ENCODE data around the gene GNMT.
"Not testable (repeated sequence)": the region's sequence is repeated elsewhere in the genome, so short reads cannot be mapped to it uniquely, and the experiment has no call there.

Gene GNMT

DNA sequence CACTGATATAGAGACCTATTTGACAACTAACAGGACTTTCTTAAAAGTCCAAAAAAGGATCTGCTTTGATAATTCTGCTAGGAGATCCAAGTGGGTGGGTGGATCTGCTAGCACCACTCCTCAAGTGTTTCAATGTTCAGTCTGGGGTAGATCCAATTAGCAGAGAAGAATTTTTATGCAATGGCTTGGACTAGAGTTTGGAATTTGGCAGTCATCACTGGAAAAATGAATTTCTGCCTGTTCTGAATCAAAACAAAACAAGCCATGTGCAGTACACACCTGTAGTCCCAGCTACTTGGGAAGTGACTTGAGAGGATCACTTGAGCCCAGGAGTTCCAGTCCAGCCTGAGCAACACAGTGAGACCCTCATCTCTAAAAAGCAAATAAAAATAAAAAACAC is 12.6 kb upstream of the GNMT start:
- TF ChIP-seq, protein P1, sequence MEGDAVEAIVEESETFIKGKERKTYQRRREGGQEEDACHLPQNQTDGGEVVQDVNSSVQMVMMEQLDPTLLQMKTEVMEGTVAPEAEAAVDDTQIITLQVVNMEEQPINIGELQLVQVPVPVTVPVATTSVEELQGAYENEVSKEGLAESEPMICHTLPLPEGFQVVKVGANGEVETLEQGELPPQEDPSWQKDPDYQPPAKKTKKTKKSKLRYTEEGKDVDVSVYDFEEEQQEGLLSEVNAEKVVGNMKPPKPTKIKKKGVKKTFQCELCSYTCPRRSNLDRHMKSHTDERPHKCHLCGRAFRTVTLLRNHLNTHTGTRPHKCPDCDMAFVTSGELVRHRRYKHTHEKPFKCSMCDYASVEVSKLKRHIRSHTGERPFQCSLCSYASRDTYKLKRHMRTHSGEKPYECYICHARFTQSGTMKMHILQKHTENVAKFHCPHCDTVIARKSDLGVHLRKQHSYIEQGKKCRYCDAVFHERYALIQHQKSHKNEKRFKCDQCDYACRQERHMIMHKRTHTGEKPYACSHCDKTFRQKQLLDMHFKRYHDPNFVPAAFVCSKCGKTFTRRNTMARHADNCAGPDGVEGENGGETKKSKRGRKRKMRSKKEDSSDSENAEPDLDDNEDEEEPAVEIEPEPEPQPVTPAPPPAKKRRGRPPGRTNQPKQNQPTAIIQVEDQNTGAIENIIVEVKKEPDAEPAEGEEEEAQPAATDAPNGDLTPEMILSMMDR (IDR thresholded peaks at IDR 0.05) = no peak

DNA sequence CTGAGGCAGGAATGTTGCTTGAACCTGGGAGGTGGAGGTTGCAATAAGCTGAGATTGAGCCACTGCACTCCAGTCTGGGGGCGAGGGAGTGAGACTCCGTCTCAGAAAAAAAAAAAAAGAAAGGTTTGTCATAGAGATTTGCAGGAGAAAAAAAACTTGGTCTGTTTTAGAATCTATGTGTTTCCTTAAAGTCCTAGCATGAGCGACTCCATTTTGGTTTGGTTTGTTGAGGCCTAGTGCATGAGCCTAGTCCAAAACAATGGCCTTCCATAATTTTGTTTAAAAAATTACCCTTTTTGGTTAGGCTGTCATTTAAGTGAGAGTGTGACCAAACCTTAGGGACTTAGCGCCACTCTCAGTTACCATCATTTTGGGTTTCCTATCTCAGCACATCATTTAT is 8.2 kb upstream of the GNMT start:
- Histone ChIP-seq H3K27ac (no peak overlapping the region), H3K4me1 (ENCODE audit: control insufficient read depth in 1 of 2, insufficient read depth in 1 of 2, low read depth in 1 of 2, low read length in 1 of 2) (no peaks in the 10 kb centered on the region), H3K36me3 (peaks cover 19% of the 10 kb centered on the region), H3K4me3 (ENCODE audit: low read depth in 1 of 2, low read length in 1 of 2) (no peak overlapping the region), H3K27me3 (no peaks in the 10 kb centered on the region), H3K9me3 (no peaks in the 10 kb centered on the region)
- TF ChIP-seq, protein P1 (IDR thresholded peaks at IDR 0.05) = no peak

More for the DNA sequence above, 12.6 kb upstream of the GNMT start:
- peaks cover 61% of the 10 kb centered on the region for H3K36me3 ChIP-seq
- no peaks in the 10 kb centered on the region for H3K4me1 ChIP-seq (ENCODE audit: control insufficient read depth in 1 of 2, insufficient read depth in 1 of 2, low read depth in 1 of 2, low read length in 1 of 2)
- no peaks in the 10 kb centered on the region for H3K9me3 ChIP-seq
- H3K27ac ChIP-seq = peak overlapping the region; percentile 13
- no peak overlapping the region for H3K4me3 ChIP-seq (ENCODE audit: low read depth in 1 of 2, low read length in 1 of 2)
- H3K27me3 ChIP-seq = no peaks in the 10 kb centered on the region

DNA sequence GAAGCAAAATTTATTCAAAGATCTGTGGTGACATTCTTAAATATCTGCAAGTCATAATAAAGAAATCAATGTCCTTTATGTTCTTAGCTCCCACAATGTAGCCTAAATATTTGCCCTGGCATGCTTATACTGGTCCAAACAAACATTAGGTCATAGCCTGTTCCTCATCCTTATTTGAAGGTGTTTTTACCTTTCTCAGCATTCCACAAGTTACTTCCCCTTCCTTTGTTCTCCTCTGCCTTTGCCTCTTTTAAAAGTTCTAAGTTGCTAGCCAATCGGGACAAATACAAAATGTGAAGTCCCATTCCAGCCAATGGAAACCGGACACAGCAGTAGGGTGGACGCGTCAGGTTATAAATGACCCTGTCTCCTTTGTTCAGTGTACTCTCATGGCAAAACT is 6.1 kb upstream of the GNMT start:
- not testable (repeated sequence) for H3K9me3 ChIP-seq; H3K27me3 ChIP-seq; H3K4me3 ChIP-seq (ENCODE audit: low read depth in 1 of 2, low read length in 1 of 2); H3K27ac ChIP-seq; H3K36me3 ChIP-seq; H3K4me1 ChIP-seq (ENCODE audit: control insufficient read depth in 1 of 2, insufficient read depth in 1 of 2, low read depth in 1 of 2, low read length in 1 of 2)

DNA sequence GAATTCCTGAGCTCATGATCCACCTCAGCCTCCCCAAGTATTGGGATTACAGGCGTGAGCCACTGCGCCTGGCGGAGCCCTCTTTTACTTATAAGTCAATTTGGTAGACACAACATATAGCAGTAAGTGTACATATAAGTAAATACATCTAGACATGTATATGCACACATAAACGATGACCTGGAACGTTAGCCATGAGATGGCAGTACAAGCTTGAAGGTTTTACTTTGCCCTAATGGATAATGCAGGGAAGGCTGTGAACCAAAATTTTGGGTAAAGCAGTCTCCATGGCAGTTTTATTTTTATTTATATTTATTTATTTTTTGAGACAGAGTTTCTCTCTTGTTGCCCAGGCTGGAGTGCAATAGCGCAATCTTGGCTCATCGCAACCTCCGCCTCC is 2.4 kb upstream of the GNMT start:
- TF ChIP-seq, protein P1 (IDR thresholded peaks at IDR 0.05) = no peak
- Histone ChIP-seq H3K27me3 (peaks cover 35% of the 10 kb centered on the region), H3K27ac (no peak overlapping the region), H3K4me1 (ENCODE audit: control insufficient read depth in 1 of 2, insufficient read depth in 1 of 2, low read depth in 1 of 2, low read length in 1 of 2) (peaks cover 14% of the 10 kb centered on the region in 2 experiments), H3K9me3 (no peaks in the 10 kb centered on the region), H3K4me3 (ENCODE audit: low read depth in 1 of 2, low read length in 1 of 2) (no peak overlapping the region), H3K36me3 (peaks cover 15% of the 10 kb centered on the region)

DNA sequence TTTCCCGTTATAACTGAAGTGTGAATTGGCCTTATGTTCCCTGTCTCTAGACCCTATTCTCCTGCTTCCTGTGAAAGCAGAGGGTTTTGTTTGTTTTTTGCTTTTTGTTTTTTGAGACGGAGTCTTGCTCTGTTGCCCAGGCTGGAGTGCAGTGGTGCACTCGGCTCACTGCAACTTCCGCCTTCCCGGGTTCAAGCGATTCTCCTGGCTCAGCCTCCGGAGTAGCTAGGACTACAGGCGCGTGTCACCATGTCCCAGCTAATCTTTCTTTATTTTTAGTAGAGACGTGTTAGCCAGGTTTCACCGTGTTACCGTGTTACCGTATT is 674 bp upstream of the GNMT start:
- no peaks in the 10 kb centered on the region for H3K9me3 ChIP-seq
- H3K27me3 ChIP-seq = peaks cover 35% of the 10 kb centered on the region
- H3K4me3 ChIP-seq (ENCODE audit: low read depth in 1 of 2, low read length in 1 of 2) = peak overlapping the region; percentile 51 to 63
- TF ChIP-seq, protein P1 (IDR thresholded peaks at IDR 0.05) = no peak
- peaks cover 14% of the 10 kb centered on the region in 2 experiments for H3K4me1 ChIP-seq (ENCODE audit: control insufficient read depth in 1 of 2, insufficient read depth in 1 of 2, low read depth in 1 of 2, low read length in 1 of 2)
- peaks cover 33% of the 10 kb centered on the region for H3K36me3 ChIP-seq
- H3K27ac ChIP-seq = no peak overlapping the region

DNA sequence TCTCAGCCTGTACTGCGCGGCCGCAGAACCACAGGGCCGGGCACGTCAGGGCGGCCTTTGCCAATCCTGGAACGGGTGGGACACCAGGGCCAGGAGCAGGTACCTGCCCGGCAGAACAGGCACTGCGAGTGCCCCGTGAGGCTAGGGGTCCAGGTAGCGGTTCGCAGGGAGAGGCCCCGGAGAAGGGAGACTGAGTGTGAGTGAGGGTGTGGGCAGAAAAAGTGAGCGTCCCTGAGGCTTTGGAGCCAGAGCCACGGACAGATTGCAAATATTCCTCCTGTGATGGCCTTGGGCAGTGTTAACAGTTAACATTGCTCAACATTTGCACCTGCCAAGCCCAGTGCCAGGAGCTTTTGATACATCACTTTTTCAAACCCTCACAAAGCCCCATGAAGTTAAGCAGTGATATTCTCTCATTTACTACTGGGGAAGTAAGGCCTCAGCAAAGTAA is 491 bp downstream of the GNMT start:
- TF ChIP-seq, protein P1 (IDR thresholded peaks at IDR 0.05) = no peak
- Histone ChIP-seq H3K27ac (no peak overlapping the region), H3K4me3 (ENCODE audit: low read depth in 1 of 2, low read length in 1 of 2) (peak overlapping the region; percentile 51 to 63)

More for the DNA sequence above, 491 bp downstream of the GNMT start:
- H3K27me3 ChIP-seq = peaks cover 35% of the 10 kb centered on the region
- peaks cover 45% of the 10 kb centered on the region for H3K36me3 ChIP-seq
- H3K4me1 ChIP-seq (ENCODE audit: control insufficient read depth in 1 of 2, insufficient read depth in 1 of 2, low read depth in 1 of 2, low read length in 1 of 2) = peaks cover 14% of the 10 kb centered on the region in 2 experiments
- H3K9me3 ChIP-seq = no peaks in the 10 kb centered on the region
